Measurements from ENCODE around the gene DIP2A. TPM values are rescaled to one million over a fixed set of nuclear protein-coding genes. Genes with fewer than 3 reads are reported as not detected.

The DIP2A gene
- total and polyA plus RNA-seq, 2 of the 8 experiments (the other 6 are each of a cell fraction or from before 2014, with no cell fraction given), result 16.0 to 27.1 TPM

DNA sequence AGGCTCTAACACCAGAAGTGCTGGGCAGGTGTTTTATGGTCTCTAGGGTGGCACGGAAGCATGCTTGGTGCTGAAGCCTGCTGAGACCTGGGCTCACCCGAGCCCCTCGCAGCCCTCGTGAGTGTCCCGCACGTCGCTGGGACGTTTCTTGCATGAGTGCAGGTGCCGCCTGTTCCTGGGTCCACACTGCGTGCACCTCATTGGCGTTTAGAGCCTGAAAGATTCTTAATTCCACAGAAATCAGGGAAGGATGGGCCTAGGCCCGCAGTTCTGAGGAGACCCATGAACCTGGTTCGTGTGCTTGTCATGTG is 43.8 kb upstream of the DIP2A start:
- no peak overlapping the region for H3K27ac ChIP-seq (ENCODE audit: low read depth, low read length)
- no peak overlapping the region; a peak in 1 of 7 replicates for H3K9ac ChIP-seq (replicated peaks in 1 of 4; ENCODE audit: extremely low read depth in 1 of 4, low read depth in 3 of 4, low read length in 3 of 4)
- H4K8ac ChIP-seq (ENCODE audit: extremely low read depth, insufficient read depth, low read length), result no peak overlapping the region
- FAIRE-seq (no peak), DNase-seq (ENCODE audit: low read depth in 1 of 2, low spot score in 2 of 2) (no peak)
- no peak overlapping the region for H3K18ac ChIP-seq (ENCODE audit: extremely low read depth, low read length)
- peaks cover 0 to 26% (median 14%) of the 10 kb centered on the region in 4 experiments; a peak in 6 of 8 replicates for H3K36me3 ChIP-seq (ENCODE audit: control insufficient read depth in 2 of 4, insufficient read depth in 4 of 4, low read length in 3 of 4)
- POLR2A ChIA-PET (ENCODE audit: partially characterized antibody), result no interaction called here
- no peaks in the 10 kb centered on the region for H3K23me2 ChIP-seq (ENCODE audit: low read depth, low read length)
- no peak overlapping the region for H3K23ac ChIP-seq (ENCODE audit: insufficient read length)
- WGBS, 2 experiments (ENCODE audit: extremely low coverage in 1 of 2, insufficient coverage in 1 of 2, insufficient read length in 1 of 2, insufficient replicate concordance in 2 of 2, low coverage in 1 of 2, low lambda C conversion rate in 2 of 2, missing lambda C conversion rate in 1 of 2), result 94% methylated on average over 11 of the region's 13 CpGs; no CpG with 5 or more reads in 1 of the 2 experiments
- no peak overlapping the region for H3K4me2 ChIP-seq (ENCODE audit: insufficient read depth in 1 of 2, low read depth in 2 of 2, low read length in 2 of 2)
- H2AFZ ChIP-seq (ENCODE audit: low read length), result no peak overlapping the region
- H3K4me3 ChIP-seq (ENCODE audit: extremely low read depth in 1 of 4, insufficient read depth in 2 of 4, low read depth in 3 of 4, low read length in 4 of 4), result no peak overlapping the region
- H3K14ac ChIP-seq (ENCODE audit: insufficient read length), result no peak overlapping the region
- no peak overlapping the region for H2AK5ac ChIP-seq (ENCODE audit: low read depth, low read length)
- TF ChIP-seq JUND (IDR thresholded peaks at IDR 0.05; ENCODE audit: low read length), result no peak
- no peak for TF ChIP-seq BACH1 (IDR thresholded peaks at IDR 0.05; ENCODE audit: low read length)
- TF ChIP-seq SIN3A (conservative IDR thresholded peaks at IDR 0.05 in 1 of 2, IDR thresholded peaks at IDR 0.05 in 1 of 2; ENCODE audit: low read depth in 1 of 2, low read length in 2 of 2), result no peak
- TF ChIP-seq CHD2 (IDR thresholded peaks at IDR 0.05; ENCODE audit: low read length), result no peak
- TF ChIP-seq SP1 (IDR thresholded peaks at IDR 0.05; ENCODE audit: low read depth, low read length), result no peak
- TF ChIP-seq HDAC6 (IDR thresholded peaks at IDR 0.05; ENCODE audit: low read depth, low read length), result no peak
- TF ChIP-seq ZNF274 (IDR thresholded peaks at IDR 0.05; ENCODE audit: borderline replicate concordance, extremely low read depth, low read length), result no peak
- TF ChIP-seq, protein P1, sequence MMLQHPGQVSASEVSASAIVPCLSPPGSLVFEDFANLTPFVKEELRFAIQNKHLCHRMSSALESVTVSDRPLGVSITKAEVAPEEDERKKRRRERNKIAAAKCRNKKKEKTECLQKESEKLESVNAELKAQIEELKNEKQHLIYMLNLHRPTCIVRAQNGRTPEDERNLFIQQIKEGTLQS (IDR thresholded peaks at IDR 0.05; ENCODE audit: insufficient read depth, low read depth, low read length), result no peak
- no peak for TF ChIP-seq RFX5 (IDR thresholded peaks at IDR 0.05; ENCODE audit: borderline replicate concordance, low read depth, low read length)
- no peak overlapping the region; the same call in 1 of the 2 replicates for H2BK5ac ChIP-seq (ENCODE audit: low read depth, low read length)
- no peaks in the 10 kb centered on the region for H3K27me3 ChIP-seq (replicated peaks in 1 of 4; ENCODE audit: control insufficient read depth in 3 of 4, extremely low read depth in 1 of 4, insufficient read depth in 3 of 4, low read length in 3 of 4)
- no peak overlapping the region for H2BK15ac ChIP-seq (ENCODE audit: low read length)
- no peak overlapping the region for H4K91ac ChIP-seq (replicated peaks; ENCODE audit: insufficient read length, low read length)
- no peaks in the 10 kb centered on the region for H3K9me3 ChIP-seq (ENCODE audit: insufficient read depth in 2 of 2, low read depth in 1 of 2, low read length in 1 of 2)
- H3K4me1 ChIP-seq (replicated peaks in 1 of 4; ENCODE audit: control insufficient read depth in 3 of 4, insufficient read depth in 4 of 4, low read length in 3 of 4), result peaks cover 0 to 7% (median 4%) of the 10 kb centered on the region in 4 experiments; a peak in 6 of 7 replicates
- H3K79me2 ChIP-seq (ENCODE audit: control insufficient read depth in 1 of 2, insufficient read depth in 2 of 2, low read length in 2 of 2), result no peaks in the 10 kb centered on the region
- CTCF ChIA-PET (ENCODE audit: partially characterized antibody), result no interaction called here
- H3K56ac ChIP-seq (replicated peaks; ENCODE audit: insufficient read length, low read depth, low read length), result no peak overlapping the region
- H2BK12ac ChIP-seq (ENCODE audit: low read depth, low read length), result no peak overlapping the region
- H2BK20ac ChIP-seq (ENCODE audit: low read length), result no peak overlapping the region
- no peak overlapping the region for H4K5ac ChIP-seq (ENCODE audit: insufficient read length, low read depth, low read length)
- H3K4ac ChIP-seq (replicated peaks; ENCODE audit: insufficient read length, low read depth, low read length), result no peak overlapping the region
- no peaks in the 10 kb centered on the region; the same call in 1 of the 2 replicates for H3K79me1 ChIP-seq (ENCODE audit: low read depth, low read length)
- H2BK120ac ChIP-seq (replicated peaks; ENCODE audit: low read depth, low read length), result no peak overlapping the region
- no peaks in the 10 kb centered on the region for H4K20me1 ChIP-seq (replicated peaks in 1 of 2; ENCODE audit: control insufficient read depth in 1 of 2, insufficient read depth in 2 of 2, low read length in 2 of 2)
